Measurements from ENCODE around the gene CHURC1. TPM values are rescaled to one million over a fixed set of nuclear protein-coding genes. Genes with fewer than 3 reads are reported as not detected.

Gene CHURC1
- total and polyA plus RNA-seq, 2 of the 8 experiments (the other 6 are each of a cell fraction or from before 2014, with no cell fraction given), result 50.2 to 59.3 TPM

- TF ChIP-seq CBX8 (IDR thresholded peaks at IDR 0.05; ENCODE audit: borderline replicate concordance, low read depth, low read length) (no peak), CHD1 (IDR thresholded peaks at IDR 0.05; ENCODE audit: low read depth, low read length) (no peak), POU5F1 (IDR thresholded peaks at IDR 0.05; ENCODE audit: low read depth, low read length) (no peak), SP4 (IDR thresholded peaks at IDR 0.05; ENCODE audit: low read length) (no peak), ATF2 (IDR thresholded peaks at IDR 0.05; ENCODE audit: low read length) (no peak), SAP30 (IDR thresholded peaks at IDR 0.05; ENCODE audit: insufficient read depth, insufficient replicate concordance, low read length) (no peak), ASH2L (IDR thresholded peaks at IDR 0.05; ENCODE audit: low read length) (no peak), E2F6 (IDR thresholded peaks at IDR 0.05) (no peak), YY1 (IDR thresholded peaks at IDR 0.05; ENCODE audit: low read depth, low read length) (no peak), POLR2A (IDR thresholded peaks at IDR 0.05; ENCODE audit: control extremely low read depth in 1 of 2, low read depth in 2 of 2, low read length in 2 of 2) (no peak)
Measured at GRCh38 chr14:64931123-64931522, 16.9 kb downstream of the CHURC1 start (continued).
